Mesenchymal stem cell (in vitro differentiated cells and primary cell): ENCODE measurements around the gene SPNS3.
A peak's percentile ranks its signal among the peaks of the same experiment; 100 is the strongest.

Experiments used
- DNase-seq: peaks from one replicate; pipeline ENCODE4 v3.0.0-alpha.2; 2013
- H2AFZ ChIP-seq: one replicate; pipeline ENCODE4 v1.6.1; 2013; ENCODE audit warnings: low read depth, mild to moderate bottlenecking, control low read depth, inconsistent platforms, low read length, moderate library complexity
- H2AK5ac ChIP-seq: 2 replicates; pipeline ENCODE4 v1.6.1; 2013; ENCODE audit warnings: low read length, moderate library complexity, mild to moderate bottlenecking, inconsistent platforms; ENCODE audit not compliant: severe bottlenecking
- H2BK120ac ChIP-seq: one replicate; pipeline ENCODE4 v1.6.1; 2013; ENCODE audit warnings: low read depth, mild to moderate bottlenecking, inconsistent platforms, low read length, moderate library complexity
- H2BK12ac ChIP-seq, 2 experiments: one replicate each; pipeline ENCODE4 v1.6.1; 2013; ENCODE audit warnings: inconsistent platforms in 2 of 2, low read length in 2 of 2, mild to moderate bottlenecking in 2 of 2, moderate library complexity in 2 of 2, control low read depth in 1 of 2
- H2BK15ac ChIP-seq: one replicate; pipeline ENCODE4 v1.6.1; 2013; ENCODE audit warnings: mild to moderate bottlenecking, low read depth, inconsistent platforms; ENCODE audit not compliant: poor library complexity, severe bottlenecking
- H2BK5ac ChIP-seq: 2 replicates; pipeline ENCODE4 v1.6.1; 2013; ENCODE audit warnings: low read depth, mild to moderate bottlenecking, low read length, control low read depth, inconsistent platforms; ENCODE audit not compliant: poor library complexity, severe bottlenecking
- H3K14ac ChIP-seq, 2 experiments: one replicate each; pipeline ENCODE4 v1.6.1; 2013; ENCODE audit warnings: inconsistent platforms in 2 of 2, low read length in 2 of 2, control low read depth in 1 of 2, mild to moderate bottlenecking in 1 of 2, moderate library complexity in 1 of 2
- H3K18ac ChIP-seq, 2 experiments: one replicate each; pipeline ENCODE4 v1.6.1; 2013; ENCODE audit warnings: inconsistent platforms in 2 of 2, low read length in 2 of 2, control low read depth in 1 of 2, low read depth in 1 of 2, mild to moderate bottlenecking in 1 of 2
- H3K23ac ChIP-seq, 2 experiments: one replicate each; pipeline ENCODE4 v1.6.1; 2013; ENCODE audit warnings: inconsistent platforms in 2 of 2, low read length in 2 of 2, mild to moderate bottlenecking in 2 of 2, moderate library complexity in 2 of 2, control low read depth in 1 of 2
- H3K27ac ChIP-seq: 2 replicates; pipeline ENCODE4 v1.5.1; 2013; ENCODE audit warnings: mild to moderate bottlenecking, moderate library complexity, low read length, control low read depth, inconsistent platforms; ENCODE audit not compliant: poor library complexity, severe bottlenecking
- H3K27me3 ChIP-seq, 2 experiments: 2 replicates each; pipeline versions ENCODE4 v1.6.1 to v1.7.0; 2013; ENCODE audit warnings: low read length in 2 of 2, mild to moderate bottlenecking in 2 of 2, moderate library complexity in 2 of 2, control low read depth in 1 of 2, inconsistent platforms in 1 of 2; ENCODE audit not compliant: control insufficient read depth in 1 of 2, insufficient read depth in 1 of 2
- H3K36me3 ChIP-seq, 2 experiments: 2 replicates each; pipeline versions ENCODE4 v1.6.1 to v1.7.0; 2013; ENCODE audit warnings: low read length in 2 of 2, control low read depth in 1 of 2, inconsistent platforms in 1 of 2, low read depth in 1 of 2, mild to moderate bottlenecking in 1 of 2; ENCODE audit not compliant: insufficient read depth in 2 of 2, control insufficient read depth in 1 of 2
- H3K4ac ChIP-seq, 2 experiments: one replicate each; pipeline ENCODE4 v1.6.1; 2013; ENCODE audit warnings: inconsistent platforms in 2 of 2, low read length in 2 of 2, mild to moderate bottlenecking in 2 of 2, moderate library complexity in 2 of 2, control low read depth in 1 of 2, low read depth in 1 of 2
- H3K4me1 ChIP-seq: 2 replicates; pipeline ENCODE4 v1.6.1; 2013; ENCODE audit warnings: low read depth, low read length, control low read depth; ENCODE audit not compliant: control insufficient read depth, insufficient read depth
- H3K4me2 ChIP-seq: 2 replicates; pipeline ENCODE4 v1.6.1; 2013; ENCODE audit warnings: low read length, mild to moderate bottlenecking, inconsistent platforms; ENCODE audit not compliant: poor library complexity, severe bottlenecking
- H3K4me3 ChIP-seq, 2 experiments: 2 replicates each; pipeline versions ENCODE4 v1.5.1 to v1.7.0; 2013; ENCODE audit warnings: low read length in 2 of 2, mild to moderate bottlenecking in 2 of 2, control low read depth in 1 of 2, low read depth in 1 of 2; ENCODE audit not compliant: insufficient read depth in 1 of 2
- H3K79me1 ChIP-seq: replicated peaks from 2 replicates; pipeline ENCODE4 v1.6.1; 2013; ENCODE audit warnings: mild to moderate bottlenecking, control low read depth, low read length, inconsistent platforms; ENCODE audit not compliant: poor library complexity, severe bottlenecking
- H3K9ac ChIP-seq: 2 replicates; pipeline ENCODE4 v1.7.0; 2013; ENCODE audit warnings: mild to moderate bottlenecking, low read length, moderate library complexity
- H3K9me3 ChIP-seq: 2 replicates; pipeline ENCODE4 v1.7.0; 2013; ENCODE audit warnings: mild to moderate bottlenecking, low read length; ENCODE audit not compliant: control insufficient read depth
- H4K8ac ChIP-seq: one replicate; pipeline ENCODE4 v1.6.1; 2013; ENCODE audit warnings: inconsistent platforms, mild to moderate bottlenecking, low read length, moderate library complexity
- H4K91ac ChIP-seq: one replicate; pipeline ENCODE4 v1.6.1; 2013; ENCODE audit warnings: mild to moderate bottlenecking, low read length, inconsistent platforms
- WGBS: methylation state at CpG from one replicate; pipeline ENCODE4 v1.1.7; 2013; ENCODE audit warnings: mixed read lengths; 5-methylcytosine and 5-hydroxymethylcytosine counted together

SPNS3 gene

GRCh38 chr17:4534515-4534914 lies 100.8 kb downstream of the SPNS3 start:
- H4K91ac ChIP-seq = no peak overlapping the region
- no peak overlapping the region for H3K4ac ChIP-seq
- peaks cover 9 to 64% of the 10 kb centered on the region in 2 experiments for H3K36me3 ChIP-seq
- peaks cover 0 to 15% of the 10 kb centered on the region in 2 experiments for H3K27me3 ChIP-seq
- no peaks in the 10 kb centered on the region for H3K9me3 ChIP-seq
- no peak overlapping the region for H2AK5ac ChIP-seq
- no peak overlapping the region for H2BK12ac ChIP-seq
- no peak overlapping the region for H3K4me2 ChIP-seq
- H2BK120ac ChIP-seq = no peak overlapping the region
- WGBS = 85% methylated on average over 16 of the region's 17 CpGs
- peaks cover 20% of the 10 kb centered on the region for H3K4me1 ChIP-seq
- no peak for DNase-seq
- no peak overlapping the region for H4K8ac ChIP-seq
- no peak overlapping the region for H2AFZ ChIP-seq
- no peak overlapping the region for H2BK15ac ChIP-seq
- H2BK5ac ChIP-seq = no peak overlapping the region
- no peaks in the 10 kb centered on the region for H3K79me1 ChIP-seq
- no peak overlapping the region for H3K27ac ChIP-seq
- no peak overlapping the region for H3K9ac ChIP-seq
- H3K14ac ChIP-seq = no peak overlapping the region
- H3K4me3 ChIP-seq = no peak overlapping the region
- H3K18ac ChIP-seq = no peak overlapping the region
- H3K23ac ChIP-seq = no peak overlapping the region

DNA sequence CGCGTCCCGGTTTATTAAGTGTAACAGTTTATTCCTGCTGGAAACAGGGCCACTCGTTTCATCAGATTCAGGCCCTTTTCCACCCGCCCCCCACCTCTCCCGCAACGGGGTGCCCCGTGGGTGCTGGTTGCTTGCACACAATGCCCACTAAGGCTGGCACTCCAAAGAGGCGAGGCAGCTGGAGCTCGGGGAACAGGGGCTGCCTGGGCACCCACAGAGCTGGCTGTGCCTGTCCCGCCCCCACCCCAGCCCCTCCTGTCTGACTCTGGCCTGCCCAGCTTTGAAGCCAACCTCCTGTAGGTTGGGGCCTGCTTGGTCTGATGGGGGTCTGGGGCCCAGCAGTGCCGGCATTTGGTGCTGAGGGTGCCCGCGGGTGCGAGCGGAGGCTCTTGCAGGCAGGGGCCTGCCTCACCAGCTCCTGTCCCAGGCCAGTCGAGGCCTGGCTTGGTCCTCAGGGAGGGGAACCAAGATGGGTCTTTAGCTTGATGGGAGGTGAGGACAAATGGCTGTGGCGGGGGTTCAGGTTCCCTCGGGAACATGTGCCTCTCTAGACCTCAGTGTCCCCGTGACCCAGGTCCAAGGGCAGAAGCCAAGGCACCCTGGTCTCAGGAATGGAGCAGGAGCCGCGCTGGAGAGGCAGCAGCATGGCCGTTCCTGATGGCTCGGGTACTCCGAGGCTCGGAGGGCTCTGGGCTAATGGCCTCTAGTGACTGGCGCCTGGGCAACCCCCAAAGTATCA lies 101.4 kb downstream of the SPNS3 start:
- Histone ChIP-seq H3K4me2 (no peak overlapping the region), H3K36me3 (peaks cover 15 to 65% of the 10 kb centered on the region in 2 experiments)
- no peak for DNase-seq

GRCh38 chr17:4535667-4536258 lies 102.0 kb downstream of the SPNS3 start:
- Histone ChIP-seq H3K4me2 (no peak overlapping the region), H3K9ac (no peak overlapping the region), H4K8ac (peak overlapping the region; percentile 94), H3K4ac (no peak overlapping the region), H2BK12ac (no peak overlapping the region), H4K91ac (no peak overlapping the region), H3K4me1 (peaks cover 27% of the 10 kb centered on the region), H3K79me1 (no peaks in the 10 kb centered on the region), H2AK5ac (no peak overlapping the region), H2BK120ac (no peak overlapping the region), H3K9me3 (no peaks in the 10 kb centered on the region), H3K27me3 (peaks cover 0 to 12% of the 10 kb centered on the region in 2 experiments), H3K27ac (no peak overlapping the region), H2BK15ac (no peak overlapping the region), H3K23ac (no peak overlapping the region), H3K36me3 (peaks cover 22 to 65% of the 10 kb centered on the region in 2 experiments), H2BK5ac (no peak overlapping the region), H3K14ac (no peak overlapping the region), H3K18ac (peak overlapping the region in 1 of 2 experiments; percentile 40), H2AFZ (no peak overlapping the region), H3K4me3 (peak overlapping the region in 1 of 2 experiments; percentile 49)
- no peak for DNase-seq
- WGBS = 35% methylated on average over 17 of the region's 19 CpGs

More for the DNA sequence above, 101.4 kb downstream of the SPNS3 start:
- Histone ChIP-seq H2BK5ac (no peak overlapping the region), H3K4ac (no peak overlapping the region), H3K18ac (no peak overlapping the region), H3K23ac (no peak overlapping the region), H2AFZ (no peak overlapping the region), H3K79me1 (no peaks in the 10 kb centered on the region), H2BK12ac (no peak overlapping the region), H3K27ac (no peak overlapping the region), H3K27me3 (peaks cover 0 to 14% of the 10 kb centered on the region in 2 experiments), H2BK15ac (no peak overlapping the region), H3K14ac (no peak overlapping the region), H3K9me3 (no peaks in the 10 kb centered on the region), H4K91ac (peak overlapping the region; percentile 43), H2BK120ac (no peak overlapping the region), H3K9ac (no peak overlapping the region), H4K8ac (no peak overlapping the region), H3K4me3 (no peak overlapping the region), H3K4me1 (peaks cover 22% of the 10 kb centered on the region), H2AK5ac (no peak overlapping the region)
- WGBS = 83% methylated on average over 27 of the region's 27 CpGs

GRCh38 chr17:4536259-4536741 lies 102.6 kb downstream of the SPNS3 start:
- peak overlapping the region in 1 of 2 experiments; percentile 49 for H3K4me3 ChIP-seq
- no peak overlapping the region for H2BK12ac ChIP-seq
- H4K8ac ChIP-seq = peak overlapping the region; percentile 94
- H3K27ac ChIP-seq = no peak overlapping the region
- peak overlapping the region in 1 of 2 experiments; percentile 13 for H3K14ac ChIP-seq
- peaks cover 26% of the 10 kb centered on the region for H3K4me1 ChIP-seq
- H3K27me3 ChIP-seq = peaks cover 0 to 8% of the 10 kb centered on the region in 2 experiments
- peak overlapping the region; percentile 57 for H3K9ac ChIP-seq
- peak overlapping the region in 1 of 2 experiments; percentile 40 for H3K18ac ChIP-seq
- 14% methylated on average over 15 of the region's 19 CpGs for WGBS
- no peak overlapping the region for H2BK5ac ChIP-seq
- DNase-seq = peak; percentile 30
- no peak overlapping the region for H2BK120ac ChIP-seq
- no peak overlapping the region for H2BK15ac ChIP-seq
- no peaks in the 10 kb centered on the region for H3K9me3 ChIP-seq
- H3K4ac ChIP-seq = no peak overlapping the region
- H3K23ac ChIP-seq = no peak overlapping the region
- H4K91ac ChIP-seq = peak overlapping the region; percentile 14
- H2AFZ ChIP-seq = no peak overlapping the region
- H3K36me3 ChIP-seq = peaks cover 27 to 65% of the 10 kb centered on the region in 2 experiments
- H3K4me2 ChIP-seq = peak overlapping the region; percentile 30
- H3K79me1 ChIP-seq = no peaks in the 10 kb centered on the region
- H2AK5ac ChIP-seq = no peak overlapping the region
